HCT116 (cell line): Measurements from ENCODE around the gene PRSS33. TPM values are rescaled to one million over a fixed set of nuclear protein-coding genes. Genes with fewer than 3 reads are reported as not detected.

Source experiments
- ATAC-seq: fragments of 200-7000 bp; cut with Tn5 transposase; 2 replicates; pipeline ENCODE4 v1.9.1; 2020; ENCODE audit warnings: mild to moderate bottlenecking, moderate library complexity
- BruUV-seq: library from RNA; stranded (reverse); fragments of 400-500 nt; replicated peaks from 2 replicates; lab custom pipeline; 2021; lab: Mats Ljungman, UMichigan
- CTCF ChIA-PET: fragments of 300-600 bp; sonication (Branson Sonifier 250); formaldehyde crosslinking; loops from one replicate; lab custom pipeline; 2021; ENCODE audit warnings: antibody characterized with exemption; lab: Charles Lee
- POLR2A ChIA-PET: fragments of 300-600, 350-600 bp; sonication (Branson Sonifier 250); formaldehyde crosslinking; loops from one replicate; lab custom pipeline; 2021; ENCODE audit warnings: antibody characterized with exemption; lab: Charles Lee
- RAD21 ChIA-PET, 2 experiments: fragments of 300-600 bp; sonication (Branson Sonifier 250); formaldehyde crosslinking; loops; one replicate each; lab custom pipeline; 2023; ENCODE audit warnings: low total read pairs in 2 of 2; ENCODE audit not compliant: uncharacterized antibody in 2 of 2, unreplicated experiment in 2 of 2, low non-redundant PET in 1 of 2; lab: Charles Lee
- DNase-seq: peaks from one replicate; pipeline ENCODE4 v3.0.0-alpha.2; 2010; ENCODE audit warnings: low read depth, low spot score
- H2AFZ ChIP-seq: fragments of 200-600 bp; shearing (Covaris generic), sonication (generic); 2 replicates; pipeline ENCODE4 v1.6.1; 2017; ENCODE audit warnings: low read depth, mixed run types, mixed read lengths, antibody characterized with exemption, low read length; ENCODE audit not compliant: poor library complexity, severe bottlenecking
- H3K27ac ChIP-seq: 2 replicates; pipeline ENCODE4 v1.5.1; 2012; ENCODE audit warnings: low read depth, low read length
- H3K27me3 ChIP-seq: fragments of 200-600 bp; sonication (generic); 2 replicates; pipeline ENCODE4 v1.6.1; 2016; ENCODE audit warnings: mixed run types, low read length, mixed read lengths; ENCODE audit not compliant: insufficient read depth
- H3K36me3 ChIP-seq, 2 experiments: fragments of 200-500 bp in 1 of 2; fragments of 200-600 bp in 1 of 2; sonication (Bioruptor generic) in 1 of 2; sonication (generic) in 1 of 2; 2 replicates each; pipeline versions ENCODE4 v1.5.1 to v1.6.1; 2014 to 2016; ENCODE audit warnings: low read length in 2 of 2, inconsistent platforms in 1 of 2, mixed read lengths in 1 of 2, mixed run types in 1 of 2; ENCODE audit not compliant: insufficient read depth in 2 of 2, control insufficient read depth in 1 of 2
- H3K4me1 ChIP-seq, 2 experiments: fragments of 200-600 bp in 1 of 2; sonication (generic) in 1 of 2; 2 replicates each; pipeline versions ENCODE4 v1.5.1 to v1.6.1; 2012 to 2017; ENCODE audit warnings: low read length in 2 of 2, inconsistent platforms in 1 of 2, mild to moderate bottlenecking in 1 of 2, mixed read lengths in 1 of 2, mixed run types in 1 of 2, moderate library complexity in 1 of 2; ENCODE audit not compliant: insufficient read depth in 2 of 2, control insufficient read depth in 1 of 2
- H3K4me2 ChIP-seq: fragments of 200-600 bp; sonication (generic); 2 replicates; pipeline ENCODE4 v1.6.1; 2017; ENCODE audit warnings: mixed run types, low read length, mixed read lengths
- H3K4me3 ChIP-seq, 2 experiments: fragments of 200-600 bp in 1 of 2; sonication (generic) in 1 of 2; replicated peaks in 1 of 2; 2 replicates each; pipeline ENCODE4 v1.5.1; 2011 to 2016; ENCODE audit warnings: low read length in 2 of 2, control low read depth in 1 of 2, low read depth in 1 of 2, mild to moderate bottlenecking in 1 of 2, mixed read lengths in 1 of 2, mixed run types in 1 of 2
- H3K79me2 ChIP-seq: fragments of 200-600 bp; sonication (generic); 2 replicates; pipeline ENCODE4 v1.6.1; 2017; ENCODE audit warnings: mild to moderate bottlenecking, mixed run types, low read length, moderate library complexity, mixed read lengths; ENCODE audit not compliant: insufficient read depth
- H3K9ac ChIP-seq: fragments of 200-600 bp; sonication (generic); 2 replicates; pipeline ENCODE4 v1.6.1; 2016; ENCODE audit warnings: low read length, mixed read lengths
- H3K9me2 ChIP-seq: fragments of 200-600 bp; sonication (generic), shearing (Covaris generic); 2 replicates; pipeline ENCODE4 v1.6.1; 2017; ENCODE audit warnings: mixed run types, mild to moderate bottlenecking, moderate library complexity; ENCODE audit not compliant: insufficient read depth
- H3K9me3 ChIP-seq, 2 experiments: fragments of 200-500 bp in 1 of 2; fragments of 200-600 bp in 1 of 2; sonication (Bioruptor generic) in 1 of 2; sonication (generic) in 1 of 2; 2 replicates each; pipeline ENCODE4 v1.6.1; 2014 to 2017; ENCODE audit warnings: low read length in 2 of 2, mixed read lengths in 2 of 2, inconsistent platforms in 1 of 2, low read depth in 1 of 2, mild to moderate bottlenecking in 1 of 2, mixed run types in 1 of 2, moderate library complexity in 1 of 2; ENCODE audit not compliant: control insufficient read depth in 1 of 2, insufficient read depth in 1 of 2
- H4K20me1 ChIP-seq: fragments of 200-600 bp; sonication (generic), shearing (Covaris generic); 2 replicates; pipeline ENCODE4 v1.6.1; 2017; ENCODE audit warnings: mixed run types, mild to moderate bottlenecking, moderate library complexity; ENCODE audit not compliant: insufficient read depth
- CBX3 ChIP-seq: IDR thresholded peaks from 2 replicates; pipeline ENCODE4 v1.6.1; 2012; ENCODE audit warnings: low read depth
- CEBPB ChIP-seq: IDR thresholded peaks from 2 replicates; pipeline ENCODE4 v1.6.1; 2012; ENCODE audit warnings: low read depth
- EGR1 ChIP-seq: IDR thresholded peaks from 2 replicates; pipeline ENCODE4 v1.6.1; 2012; ENCODE audit warnings: low read depth
- ELF1 ChIP-seq: IDR thresholded peaks from 2 replicates; pipeline ENCODE4 v1.6.1; 2012; ENCODE audit warnings: low read depth, borderline replicate concordance
- EZH2 ChIP-seq: fragments of 200-600 bp; sonication (generic); IDR thresholded peaks from 2 replicates; pipeline ENCODE4 v1.6.1; 2017; ENCODE audit warnings: antibody characterized with exemption, mixed run types
- FOSL1 ChIP-seq: IDR thresholded peaks from 2 replicates; pipeline ENCODE4 v1.6.1; 2012; ENCODE audit warnings: low read depth
- POLR2A ChIP-seq: IDR thresholded peaks from 2 replicates; pipeline ENCODE4 v1.7.0; 2011; ENCODE audit warnings: borderline replicate concordance; ENCODE audit not compliant: insufficient read depth, insufficient read length; ENCODE audit errors: extremely low read depth
- SIN3A ChIP-seq: IDR thresholded peaks from 2 replicates; pipeline ENCODE4 v1.6.1; 2012; ENCODE audit warnings: low read depth
- SRF ChIP-seq: IDR thresholded peaks from 2 replicates; pipeline ENCODE4 v1.6.1; 2012; ENCODE audit warnings: low read depth
- ZNF274 ChIP-seq: fragments of 200-500 bp; sonication (Bioruptor generic); IDR thresholded peaks from 2 replicates; pipeline ENCODE4 v1.6.1; 2014; ENCODE audit warnings: mild to moderate bottlenecking, low read depth, low read length, inconsistent platforms
- intact Hi-C: fragments of 100-400 bp; cut with micrococcal nuclease; formaldehyde crosslinking; loops from 2 replicates; pipeline ENCODE4 v1.10.0; 2022
- total RNA-seq: library from RNA; stranded (reverse); gene quantifications from one replicate; pipeline ENCODE4 v1.2.1, GENCODE V29; 2021; ENCODE audit not compliant: unreplicated experiment
- TF ChIP-seq, protein P1 (sequence below): IDR thresholded peaks from 2 replicates; pipeline ENCODE4 v1.6.1; 2012; ENCODE audit warnings: low read depth
- TF ChIP-seq, protein P2 (sequence below): IDR thresholded peaks from 2 replicates; pipeline ENCODE4 v1.6.1; 2011; ENCODE audit warnings: mild to moderate bottlenecking, low read length, moderate library complexity; ENCODE audit not compliant: insufficient replicate concordance; ENCODE audit errors: extremely low read depth
- TF ChIP-seq, protein P3 (sequence below): IDR thresholded peaks from 2 replicates; pipeline ENCODE4 v1.6.1; 2012
- TF ChIP-seq, protein P4 (sequence below): IDR thresholded peaks from 2 replicates; pipeline ENCODE4 v1.6.1; 2012

PRSS33 gene
- total RNA-seq, 1 experiment from 2014 or later = not detected

DNA sequence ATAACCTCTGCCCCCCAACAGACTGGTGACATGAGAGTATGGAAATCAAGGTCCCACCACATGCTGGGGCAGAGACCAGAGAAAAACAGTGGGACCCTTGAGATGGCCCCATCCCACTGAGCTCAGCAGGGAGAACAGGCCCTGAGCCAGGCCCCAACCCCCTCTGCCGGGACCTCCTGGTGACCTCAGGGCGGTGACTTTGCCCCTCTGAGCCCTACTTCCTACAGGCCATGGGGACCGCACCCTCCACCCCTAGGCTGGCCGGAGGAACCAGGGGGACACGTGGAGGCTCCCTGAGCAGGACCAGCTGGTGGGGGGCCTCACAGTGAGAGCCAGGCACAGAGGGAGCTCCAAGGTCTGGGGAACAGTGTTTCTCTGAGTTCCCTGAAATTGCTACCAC is 48.7 kb downstream of the PRSS33 start:
- DNase-seq = no peak
- Histone ChIP-seq H3K4me1 (peaks cover 0 to 14% of the 10 kb centered on the region in 2 experiments; a peak in 3 of 4 replicates), H3K27ac (no peak overlapping the region), H3K27me3 (no peaks in the 10 kb centered on the region), H4K20me1 (no peaks in the 10 kb centered on the region), H3K9me3 (no peaks in the 10 kb centered on the region), H2AFZ (no peak overlapping the region), H3K4me2 (no peak overlapping the region), H3K79me2 (no peaks in the 10 kb centered on the region), H3K36me3 (no peaks in the 10 kb centered on the region), H3K9ac (no peak overlapping the region), H3K9me2 (no peaks in the 10 kb centered on the region), H3K4me3 (no peak overlapping the region)
- ChIA-PET POLR2A (no interaction called here), RAD21 (no interaction called here), CTCF (no interaction called here)
- TF ChIP-seq FOSL1 = no peak
- no peak for TF ChIP-seq CEBPB
- TF ChIP-seq CBX3 = no peak
- TF ChIP-seq SIN3A = no peak
- TF ChIP-seq, protein P1, sequence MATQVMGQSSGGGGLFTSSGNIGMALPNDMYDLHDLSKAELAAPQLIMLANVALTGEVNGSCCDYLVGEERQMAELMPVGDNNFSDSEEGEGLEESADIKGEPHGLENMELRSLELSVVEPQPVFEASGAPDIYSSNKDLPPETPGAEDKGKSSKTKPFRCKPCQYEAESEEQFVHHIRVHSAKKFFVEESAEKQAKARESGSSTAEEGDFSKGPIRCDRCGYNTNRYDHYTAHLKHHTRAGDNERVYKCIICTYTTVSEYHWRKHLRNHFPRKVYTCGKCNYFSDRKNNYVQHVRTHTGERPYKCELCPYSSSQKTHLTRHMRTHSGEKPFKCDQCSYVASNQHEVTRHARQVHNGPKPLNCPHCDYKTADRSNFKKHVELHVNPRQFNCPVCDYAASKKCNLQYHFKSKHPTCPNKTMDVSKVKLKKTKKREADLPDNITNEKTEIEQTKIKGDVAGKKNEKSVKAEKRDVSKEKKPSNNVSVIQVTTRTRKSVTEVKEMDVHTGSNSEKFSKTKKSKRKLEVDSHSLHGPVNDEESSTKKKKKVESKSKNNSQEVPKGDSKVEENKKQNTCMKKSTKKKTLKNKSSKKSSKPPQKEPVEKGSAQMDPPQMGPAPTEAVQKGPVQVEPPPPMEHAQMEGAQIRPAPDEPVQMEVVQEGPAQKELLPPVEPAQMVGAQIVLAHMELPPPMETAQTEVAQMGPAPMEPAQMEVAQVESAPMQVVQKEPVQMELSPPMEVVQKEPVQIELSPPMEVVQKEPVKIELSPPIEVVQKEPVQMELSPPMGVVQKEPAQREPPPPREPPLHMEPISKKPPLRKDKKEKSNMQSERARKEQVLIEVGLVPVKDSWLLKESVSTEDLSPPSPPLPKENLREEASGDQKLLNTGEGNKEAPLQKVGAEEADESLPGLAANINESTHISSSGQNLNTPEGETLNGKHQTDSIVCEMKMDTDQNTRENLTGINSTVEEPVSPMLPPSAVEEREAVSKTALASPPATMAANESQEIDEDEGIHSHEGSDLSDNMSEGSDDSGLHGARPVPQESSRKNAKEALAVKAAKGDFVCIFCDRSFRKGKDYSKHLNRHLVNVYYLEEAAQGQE = no peak
- intact Hi-C loops = no loop called here
- no peak for ATAC-seq
- no TSS peak for BruUV-seq

DNA sequence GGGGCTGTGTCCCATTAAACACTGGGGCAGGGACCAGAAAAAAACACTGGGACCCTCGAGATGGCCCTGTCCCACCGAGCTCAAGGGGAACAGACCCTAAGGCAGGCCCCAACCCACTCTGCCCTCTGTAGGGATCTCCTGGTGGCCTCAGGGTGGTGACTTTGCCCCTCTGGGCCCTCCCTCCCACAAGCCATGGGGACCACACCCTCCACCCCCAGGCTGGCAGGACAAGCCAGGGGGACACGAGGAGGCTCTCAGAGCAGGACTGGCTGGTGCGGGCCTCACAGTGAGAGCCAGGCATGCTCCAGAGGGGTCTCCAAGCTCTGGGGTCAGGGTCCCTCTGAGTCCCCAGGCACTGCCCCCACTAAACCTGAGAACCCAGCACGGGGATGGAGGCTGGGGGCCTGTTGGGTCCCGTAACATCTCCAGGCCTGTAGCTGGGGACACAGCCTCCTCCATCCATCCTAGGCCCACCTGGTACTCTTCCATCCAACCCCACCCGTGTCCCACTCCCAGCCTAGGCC is 49.4 kb downstream of the PRSS33 start:
- no TSS peak for BruUV-seq
- POLR2A ChIA-PET = no interaction called here

More for the DNA sequence above, 49.4 kb downstream of the PRSS33 start:
- Histone ChIP-seq H3K9ac (no peak overlapping the region), H3K9me2 (no peaks in the 10 kb centered on the region), H3K4me1 (peaks cover 0 to 14% of the 10 kb centered on the region in 2 experiments; a peak in 3 of 4 replicates), H3K4me3 (no peak overlapping the region), H3K4me2 (no peak overlapping the region), H3K79me2 (no peaks in the 10 kb centered on the region), H3K27me3 (no peaks in the 10 kb centered on the region), H3K27ac (no peak overlapping the region), H3K9me3 (no peaks in the 10 kb centered on the region), H4K20me1 (no peaks in the 10 kb centered on the region), H3K36me3 (no peaks in the 10 kb centered on the region), H2AFZ (no peak overlapping the region)
- ChIA-PET CTCF (no interaction called here), RAD21 (no interaction called here)
- ATAC-seq (no peak), DNase-seq (no peak)
- TF ChIP-seq CBX3 (no peak), ELF1 (no peak), EGR1 (no peak), EZH2 (no peak), CEBPB (no peak), POLR2A (no peak), FOSL1 (no peak), SIN3A (no peak), ZNF274 (no peak), SRF (no peak)
- TF ChIP-seq, protein P2, sequence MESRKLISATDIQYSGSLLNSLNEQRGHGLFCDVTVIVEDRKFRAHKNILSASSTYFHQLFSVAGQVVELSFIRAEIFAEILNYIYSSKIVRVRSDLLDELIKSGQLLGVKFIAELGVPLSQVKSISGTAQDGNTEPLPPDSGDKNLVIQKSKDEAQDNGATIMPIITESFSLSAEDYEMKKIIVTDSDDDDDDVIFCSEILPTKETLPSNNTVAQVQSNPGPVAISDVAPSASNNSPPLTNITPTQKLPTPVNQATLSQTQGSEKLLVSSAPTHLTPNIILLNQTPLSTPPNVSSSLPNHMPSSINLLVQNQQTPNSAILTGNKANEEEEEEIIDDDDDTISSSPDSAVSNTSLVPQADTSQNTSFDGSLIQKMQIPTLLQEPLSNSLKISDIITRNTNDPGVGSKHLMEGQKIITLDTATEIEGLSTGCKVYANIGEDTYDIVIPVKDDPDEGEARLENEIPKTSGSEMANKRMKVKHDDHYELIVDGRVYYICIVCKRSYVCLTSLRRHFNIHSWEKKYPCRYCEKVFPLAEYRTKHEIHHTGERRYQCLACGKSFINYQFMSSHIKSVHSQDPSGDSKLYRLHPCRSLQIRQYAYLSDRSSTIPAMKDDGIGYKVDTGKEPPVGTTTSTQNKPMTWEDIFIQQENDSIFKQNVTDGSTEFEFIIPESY = no peak
- TF ChIP-seq, protein P3, sequence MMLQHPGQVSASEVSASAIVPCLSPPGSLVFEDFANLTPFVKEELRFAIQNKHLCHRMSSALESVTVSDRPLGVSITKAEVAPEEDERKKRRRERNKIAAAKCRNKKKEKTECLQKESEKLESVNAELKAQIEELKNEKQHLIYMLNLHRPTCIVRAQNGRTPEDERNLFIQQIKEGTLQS = no peak
- TF ChIP-seq, protein P4, sequence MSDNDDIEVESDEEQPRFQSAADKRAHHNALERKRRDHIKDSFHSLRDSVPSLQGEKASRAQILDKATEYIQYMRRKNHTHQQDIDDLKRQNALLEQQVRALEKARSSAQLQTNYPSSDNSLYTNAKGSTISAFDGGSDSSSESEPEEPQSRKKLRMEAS = no peak
- intact Hi-C loops = no loop called here
